ENCODE measurements around the gene CPA3.

- TF ChIP-seq CTCF (IDR thresholded peaks at IDR 0.05; ENCODE audit: poor library complexity) (no peak), EZH2 (IDR thresholded peaks at IDR 0.05; ENCODE audit: borderline replicate concordance) (no peak), EZH2phosphoT487 (IDR thresholded peaks at IDR 0.05; ENCODE audit: low read depth, severe bottlenecking, unreplicated experiment) (no peak)
Measured at GRCh38 chr3:148883163-148883562, 18.1 kb downstream of the CPA3 start.
